MM.1S (cell line): ENCODE measurements around the gene DOCK10.

Experiments used
- DNase-seq: peaks from one replicate; pipeline ENCODE4 v3.0.0-alpha.2; 2015
- H2AFZ ChIP-seq: fragments of 300-600 bp; sonication (generic); 2 replicates; pipeline ENCODE4 v1.6.0; 2016; ENCODE audit warnings: antibody characterized with exemption, low read length
- H3F3A ChIP-seq: fragments of 300-600 bp; sonication (generic); 2 replicates; pipeline ENCODE4 v1.6.1; 2016; ENCODE audit warnings: mild to moderate bottlenecking, antibody characterized with exemption, low read length, moderate library complexity, mixed read lengths; ENCODE audit not compliant: insufficient read depth
- H3K27ac ChIP-seq: fragments of 300-600 bp; sonication (generic); 2 replicates; pipeline ENCODE4 v1.5.1; 2016; ENCODE audit warnings: mild to moderate bottlenecking, low read length
- H3K27me3 ChIP-seq: fragments of 300-600 bp; sonication (generic); replicated peaks from 2 replicates; pipeline ENCODE4 v1.6.0; 2016; ENCODE audit warnings: low read length; ENCODE audit not compliant: insufficient read depth
- H3K36me3 ChIP-seq: fragments of 300-600 bp; sonication (generic); replicated peaks from 2 replicates; pipeline ENCODE4 v1.6.1; 2016; ENCODE audit warnings: mild to moderate bottlenecking, low read length, mixed read lengths; ENCODE audit not compliant: insufficient read depth
- H3K4me1 ChIP-seq: fragments of 300-600 bp; sonication (generic); 2 replicates; pipeline ENCODE4 v1.6.1; 2016; ENCODE audit warnings: low read length, mixed read lengths
- H3K4me2 ChIP-seq: fragments of 300-600 bp; sonication (generic); 2 replicates; pipeline ENCODE4 v1.6.0; 2016; ENCODE audit warnings: low read depth, low read length
- H3K4me3 ChIP-seq: fragments of 300-600 bp; sonication (generic); 2 replicates; pipeline ENCODE4 v1.5.1; 2016; ENCODE audit warnings: low read length, mixed read lengths
- H3K79me2 ChIP-seq: fragments of 300-600 bp; sonication (generic); 2 replicates; pipeline ENCODE4 v1.6.1; 2016; ENCODE audit warnings: mixed run types, low read length, mixed read lengths
- H3K9ac ChIP-seq: fragments of 300-600 bp; sonication (generic); 2 replicates; pipeline ENCODE4 v1.6.1; 2016; ENCODE audit warnings: low read length, mixed read lengths
- H3K9me2 ChIP-seq: fragments of 300-600 bp; sonication (generic); replicated peaks from 2 replicates; pipeline ENCODE4 v1.6.1; 2016; ENCODE audit warnings: mild to moderate bottlenecking, low read length, mixed read lengths; ENCODE audit not compliant: insufficient read depth
- H3K9me3 ChIP-seq: fragments of 300-600 bp; sonication (generic); replicated peaks from 2 replicates; pipeline ENCODE4 v1.6.1; 2016; ENCODE audit warnings: mild to moderate bottlenecking, low read length, mixed read lengths; ENCODE audit not compliant: insufficient read depth
- H4K20me1 ChIP-seq: fragments of 300-600 bp; sonication (generic); 2 replicates; pipeline ENCODE4 v1.6.1; 2016; ENCODE audit warnings: mild to moderate bottlenecking, low read length, moderate library complexity, mixed read lengths; ENCODE audit not compliant: insufficient read depth
- CTCF ChIP-seq: fragments of 300-600 bp; sonication (generic); IDR thresholded peaks from 2 replicates; pipeline ENCODE4 v1.5.1; 2016; ENCODE audit warnings: antibody characterized with exemption, low read length, mixed read lengths
- EZH2 ChIP-seq: fragments of 300-600 bp; sonication (generic); optimal IDR thresholded peaks from 2 replicates; pipeline ENCODE3; 2017; ENCODE audit warnings: low read depth, mild to moderate bottlenecking, antibody characterized with exemption, low read length, mixed read lengths
- EZH2phosphoT487 ChIP-seq: fragments of 300-600 bp; sonication (generic); IDR thresholded peaks from 2 replicates; pipeline ENCODE4 v1.6.1; 2018; ENCODE audit warnings: antibody characterized with exemption, low read length

The DOCK10 gene

GRCh38 chr2:224722250-224722649 lies 320.0 kb downstream of the DOCK10 start:
- Histone ChIP-seq H3K4me1 (no peaks in the 10 kb centered on the region), H3K9ac (no peak overlapping the region), H3K9me3 (no peaks in the 10 kb centered on the region), H3K4me2 (no peak overlapping the region), H3K36me3 (no peaks in the 10 kb centered on the region), H2AFZ (no peak overlapping the region), H3F3A (no peaks in the 10 kb centered on the region), H3K27me3 (no peaks in the 10 kb centered on the region), H3K27ac (no peak overlapping the region), H4K20me1 (no peaks in the 10 kb centered on the region), H3K4me3 (no peak overlapping the region), H3K9me2 (no peaks in the 10 kb centered on the region), H3K79me2 (no peaks in the 10 kb centered on the region)
- no peak for DNase-seq
- TF ChIP-seq EZH2phosphoT487 (no peak), EZH2 (no peak), CTCF (no peak)

GRCh38 chr2:224716921-224717320 lies 325.3 kb downstream of the DOCK10 start:
- TF ChIP-seq EZH2 = no peak
- TF ChIP-seq EZH2phosphoT487 = no peak
- TF ChIP-seq CTCF = no peak
- Histone ChIP-seq H3K27me3 (no peaks in the 10 kb centered on the region), H3K9ac (no peak overlapping the region), H3F3A (no peaks in the 10 kb centered on the region), H3K4me3 (no peak overlapping the region), H3K4me2 (no peak overlapping the region), H3K9me3 (no peaks in the 10 kb centered on the region), H3K36me3 (no peaks in the 10 kb centered on the region), H2AFZ (no peak overlapping the region), H3K4me1 (no peaks in the 10 kb centered on the region), H3K9me2 (no peaks in the 10 kb centered on the region), H3K27ac (no peak overlapping the region), H3K79me2 (no peaks in the 10 kb centered on the region), H4K20me1 (no peaks in the 10 kb centered on the region)
- no peak for DNase-seq

GRCh38 chr2:224716201-224716600 lies 326.1 kb downstream of the DOCK10 start, which contains the start of gene CCDC195:
Gene CCDC195, minus strand, starts transcription at chr2:224716365. Its CDS starts 0 bp downstream, at chr2:224716365.
- H4K20me1 ChIP-seq = no peaks in the 10 kb centered on the region
- no peaks in the 10 kb centered on the region for H3K9me3 ChIP-seq
- H2AFZ ChIP-seq = no peak within 1 kb of the TSS
- no peaks in the 10 kb centered on the region for H3K9me2 ChIP-seq
- TF ChIP-seq EZH2phosphoT487 (no peak), EZH2 (no peak), CTCF (no peak)
- no peaks in the 10 kb centered on the region for H3K27me3 ChIP-seq
- H3K9ac ChIP-seq = no peak within 1 kb of the TSS
- H3K79me2 ChIP-seq = no peaks in the 10 kb centered on the region
- no peak for DNase-seq
- no peak within 1 kb of the TSS for H3K4me2 ChIP-seq
- no peaks in the 10 kb centered on the region for H3F3A ChIP-seq
- no peak within 1 kb of the TSS for H3K4me3 ChIP-seq
- H3K36me3 ChIP-seq = no peaks in the 10 kb centered on the region
- H3K27ac ChIP-seq = no peak within 1 kb of the TSS
- H3K4me1 ChIP-seq = no peaks in the 10 kb centered on the region
